OCI-LY3 (cell line): ENCODE data around the gene KLK8.

Source experiments
- EZH2phosphoT487 ChIP-seq: fragments of 200-600 bp; shearing (Covaris generic); IDR thresholded peaks from 2 replicates; pipeline ENCODE4 v1.6.1; 2018; ENCODE audit warnings: antibody characterized with exemption, mixed run types, low read depth
- TF ChIP-seq, protein P1 (sequence below): fragments of 200-600, 300-600 bp; sonication (generic); IDR thresholded peaks from 2 replicates; pipeline ENCODE4 v1.5.1; 2014; ENCODE audit warnings: antibody characterized with exemption, low read length, low read depth

DNA sequence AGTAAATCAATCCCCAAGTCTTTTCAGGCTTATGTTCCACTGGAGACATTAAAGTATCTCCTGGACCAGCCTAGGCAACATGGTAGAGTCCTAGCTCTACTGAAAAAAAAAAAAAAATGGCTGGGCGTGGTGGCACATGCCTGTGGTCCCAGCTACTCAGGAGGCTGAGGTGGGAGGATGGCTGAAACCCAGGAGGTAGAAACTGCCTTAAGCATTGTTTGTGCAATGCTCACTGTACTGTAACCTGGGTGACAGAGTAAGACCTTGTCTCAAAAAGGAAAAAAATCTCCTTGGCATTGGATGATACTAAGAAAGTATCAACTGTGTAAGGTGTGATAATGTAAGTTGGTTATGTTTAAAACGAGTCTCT, 8.8 kb downstream of the KLK8 start:
- TF ChIP-seq, protein P1, sequence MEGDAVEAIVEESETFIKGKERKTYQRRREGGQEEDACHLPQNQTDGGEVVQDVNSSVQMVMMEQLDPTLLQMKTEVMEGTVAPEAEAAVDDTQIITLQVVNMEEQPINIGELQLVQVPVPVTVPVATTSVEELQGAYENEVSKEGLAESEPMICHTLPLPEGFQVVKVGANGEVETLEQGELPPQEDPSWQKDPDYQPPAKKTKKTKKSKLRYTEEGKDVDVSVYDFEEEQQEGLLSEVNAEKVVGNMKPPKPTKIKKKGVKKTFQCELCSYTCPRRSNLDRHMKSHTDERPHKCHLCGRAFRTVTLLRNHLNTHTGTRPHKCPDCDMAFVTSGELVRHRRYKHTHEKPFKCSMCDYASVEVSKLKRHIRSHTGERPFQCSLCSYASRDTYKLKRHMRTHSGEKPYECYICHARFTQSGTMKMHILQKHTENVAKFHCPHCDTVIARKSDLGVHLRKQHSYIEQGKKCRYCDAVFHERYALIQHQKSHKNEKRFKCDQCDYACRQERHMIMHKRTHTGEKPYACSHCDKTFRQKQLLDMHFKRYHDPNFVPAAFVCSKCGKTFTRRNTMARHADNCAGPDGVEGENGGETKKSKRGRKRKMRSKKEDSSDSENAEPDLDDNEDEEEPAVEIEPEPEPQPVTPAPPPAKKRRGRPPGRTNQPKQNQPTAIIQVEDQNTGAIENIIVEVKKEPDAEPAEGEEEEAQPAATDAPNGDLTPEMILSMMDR, result no peak
- no peak for TF ChIP-seq EZH2phosphoT487
